Measurements from ENCODE around the gene RPS6KL1.

GRCh38 chr14:74929242-74929641 is 6.2 kb upstream of the RPS6KL1 start:
- TF ChIP-seq NPAS2 (CRISPR knock-in tag; IDR thresholded peaks at IDR 0.05; ENCODE audit: borderline replicate concordance) (no peak), CTCF (IDR thresholded peaks at IDR 0.05) (no peak), RNF2 (IDR thresholded peaks at IDR 0.05; ENCODE audit: borderline replicate concordance, low read depth) (no peak), RAD21 (conservative IDR thresholded peaks at IDR 0.05 in 1 of 2, IDR thresholded peaks at IDR 0.05 in 1 of 2) (no peak), CHD4 (IDR thresholded peaks at IDR 0.05; ENCODE audit: borderline replicate concordance) (no peak), REST (IDR thresholded peaks at IDR 0.05) (no peak), SREBF2 (IDR thresholded peaks at IDR 0.05) (no peak), FOXS1 (CRISPR knock-in tag; IDR thresholded peaks at IDR 0.05) (no peak), JUN (IDR thresholded peaks at IDR 0.05) (no peak), ELK1 (IDR thresholded peaks at IDR 0.05; ENCODE audit: low read depth, low read length) (no peak)

All from A549 (cell line).